Measurements from ENCODE around the gene CFAP91.

DNA sequence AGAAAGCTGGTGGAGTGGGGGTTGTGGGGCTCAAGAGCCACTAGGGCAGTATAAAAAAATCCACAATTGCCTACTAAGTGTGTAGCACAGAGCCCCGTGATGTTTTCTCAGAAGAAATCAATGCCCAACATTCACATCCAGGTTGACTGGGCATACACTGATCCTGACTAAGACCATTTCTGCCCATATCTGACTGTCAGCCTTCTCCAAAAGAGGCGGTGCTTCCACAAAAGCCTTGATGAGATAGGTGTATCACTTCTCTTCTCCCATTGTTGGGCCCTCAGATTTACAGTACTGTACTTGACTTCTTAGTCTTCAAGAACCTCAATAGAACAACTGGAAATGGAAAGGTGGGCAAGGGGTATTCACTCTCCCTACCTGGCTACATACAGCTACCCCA is 43.8 kb upstream of the CFAP91 start:
- TF ChIP-seq GATA2 (IDR thresholded peaks at IDR 0.05; ENCODE audit: low read depth, low read length) (no peak), GATA3 (IDR thresholded peaks at IDR 0.05; ENCODE audit: low read depth, low read length) (no peak)
